Fibroblast of lung (primary cell): Measurements from ENCODE around the gene TWF2.
"Not testable (repeated sequence)": the region's sequence is repeated elsewhere in the genome, so short reads cannot be mapped to it uniquely, and the experiment has no call there.

Experiments used
- EZH2 ChIP-seq: IDR thresholded peaks from 2 replicates; pipeline ENCODE4 v1.5.1; 2012; ENCODE audit warnings: low read length, control low read depth, mild to moderate bottlenecking; ENCODE audit errors: missing control alignments
- TF ChIP-seq, protein P1 (sequence below), 2 donors: IDR thresholded peaks in 1 of 2; conservative IDR thresholded peaks in 1 of 2; 1 replicate in 1 of 2; 2 replicates in 1 of 2; pipeline ENCODE4 v1.5.1; 2011 to 2012; ENCODE audit warnings: low read length in 2 of 2, control low read depth in 1 of 2, inconsistent platforms in 1 of 2, low read depth in 1 of 2, mild to moderate bottlenecking in 1 of 2

DNA sequence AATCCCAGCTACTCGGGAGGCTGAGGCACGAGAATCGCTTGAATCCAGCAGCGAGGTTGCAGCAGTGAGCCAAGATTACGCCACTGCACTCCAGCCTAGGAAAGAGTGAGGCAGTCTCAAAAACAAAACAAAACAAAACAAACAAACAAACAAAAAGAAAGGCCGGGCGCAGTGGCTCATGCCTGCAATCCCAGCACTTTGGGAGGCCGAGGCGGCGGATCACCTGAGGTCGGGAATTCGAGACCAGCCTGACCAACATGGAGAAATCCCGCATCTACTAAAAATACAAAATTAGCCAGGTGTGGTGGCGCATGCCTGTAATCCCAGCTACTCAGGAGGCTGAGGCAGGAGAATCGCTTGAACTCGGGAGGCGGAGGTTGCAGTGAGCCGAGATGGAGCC lies 35.8 kb upstream of the TWF2 start:
- not testable (repeated sequence) for TF ChIP-seq EZH2
- TF ChIP-seq, protein P1, sequence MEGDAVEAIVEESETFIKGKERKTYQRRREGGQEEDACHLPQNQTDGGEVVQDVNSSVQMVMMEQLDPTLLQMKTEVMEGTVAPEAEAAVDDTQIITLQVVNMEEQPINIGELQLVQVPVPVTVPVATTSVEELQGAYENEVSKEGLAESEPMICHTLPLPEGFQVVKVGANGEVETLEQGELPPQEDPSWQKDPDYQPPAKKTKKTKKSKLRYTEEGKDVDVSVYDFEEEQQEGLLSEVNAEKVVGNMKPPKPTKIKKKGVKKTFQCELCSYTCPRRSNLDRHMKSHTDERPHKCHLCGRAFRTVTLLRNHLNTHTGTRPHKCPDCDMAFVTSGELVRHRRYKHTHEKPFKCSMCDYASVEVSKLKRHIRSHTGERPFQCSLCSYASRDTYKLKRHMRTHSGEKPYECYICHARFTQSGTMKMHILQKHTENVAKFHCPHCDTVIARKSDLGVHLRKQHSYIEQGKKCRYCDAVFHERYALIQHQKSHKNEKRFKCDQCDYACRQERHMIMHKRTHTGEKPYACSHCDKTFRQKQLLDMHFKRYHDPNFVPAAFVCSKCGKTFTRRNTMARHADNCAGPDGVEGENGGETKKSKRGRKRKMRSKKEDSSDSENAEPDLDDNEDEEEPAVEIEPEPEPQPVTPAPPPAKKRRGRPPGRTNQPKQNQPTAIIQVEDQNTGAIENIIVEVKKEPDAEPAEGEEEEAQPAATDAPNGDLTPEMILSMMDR (conservative IDR thresholded peaks at IDR 0.05 in 1 of 2, IDR thresholded peaks at IDR 0.05 in 1 of 2; ENCODE audit: low read depth in 1 of 2, low read length in 2 of 2) = not testable (repeated sequence)
